GM04503 (cell line): ENCODE data around the gene PARP15.
A peak's percentile ranks its signal among the peaks of the same experiment; 100 is the strongest.
"Not testable (repeated sequence)": the region's sequence is repeated elsewhere in the genome, so short reads cannot be mapped to it uniquely, and the experiment has no call there.

Source experiments
- DNase-seq: peaks from one replicate; pipeline ENCODE4 v3.0.0-alpha.2; 2012; ENCODE audit warnings: low read depth

The PARP15 gene

DNA sequence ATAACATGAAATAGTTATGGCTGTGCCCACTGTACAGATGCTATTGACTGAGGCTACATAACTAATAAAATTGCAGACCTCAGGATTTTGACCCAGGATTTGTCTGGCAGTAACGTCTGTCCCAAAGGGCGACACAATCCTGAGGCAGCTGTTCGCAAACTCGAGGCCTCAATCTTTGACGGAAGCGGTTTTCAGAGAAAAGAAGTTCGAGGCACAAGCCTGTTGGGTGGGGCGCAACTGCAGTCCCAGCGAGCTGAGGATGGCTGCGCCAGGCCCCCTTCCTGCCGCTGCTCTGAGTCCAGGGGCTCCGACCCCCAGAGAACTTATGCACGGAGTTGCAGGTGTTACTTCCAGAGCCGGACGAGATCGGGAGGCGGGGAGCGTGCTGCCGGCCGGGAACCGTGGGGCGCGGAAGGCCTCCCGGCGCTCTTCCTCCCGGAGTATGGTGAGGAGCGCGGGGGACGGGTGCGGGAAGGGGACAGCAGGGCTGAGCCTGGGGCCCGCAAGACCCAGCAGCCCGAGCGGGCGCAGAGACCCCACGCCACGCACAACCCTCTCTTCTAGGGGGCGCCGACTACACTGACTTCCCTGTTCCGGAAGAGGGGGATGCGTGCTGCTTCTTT is at the start of gene PARP15:
TSS of gene PARP15 (plus strand) at position 242 of the 623 bp plus-strand sequence. CDS start at position 260, 18 bp downstream.
- no peak for DNase-seq

DNA sequence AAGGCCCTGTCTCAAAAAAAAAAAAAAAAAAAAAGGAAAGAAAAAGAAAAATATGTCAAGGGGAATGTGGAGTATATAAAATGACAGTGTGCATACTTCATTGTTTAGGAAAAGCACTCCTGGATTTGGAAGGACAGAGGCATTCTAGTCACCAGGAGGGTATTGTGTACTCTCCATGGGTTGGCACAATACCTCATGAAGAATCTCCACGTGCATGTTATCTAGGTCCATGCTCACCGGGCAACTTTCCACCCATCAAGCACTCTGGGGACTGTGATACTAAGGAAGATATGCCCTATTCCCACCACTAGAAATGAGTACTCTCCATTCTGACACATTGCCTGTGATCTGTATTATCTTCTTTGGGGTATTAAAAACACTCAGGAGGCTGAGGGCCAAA is 47.3 kb upstream of the PARP15 start:
- DNase-seq, result no peak

DNA sequence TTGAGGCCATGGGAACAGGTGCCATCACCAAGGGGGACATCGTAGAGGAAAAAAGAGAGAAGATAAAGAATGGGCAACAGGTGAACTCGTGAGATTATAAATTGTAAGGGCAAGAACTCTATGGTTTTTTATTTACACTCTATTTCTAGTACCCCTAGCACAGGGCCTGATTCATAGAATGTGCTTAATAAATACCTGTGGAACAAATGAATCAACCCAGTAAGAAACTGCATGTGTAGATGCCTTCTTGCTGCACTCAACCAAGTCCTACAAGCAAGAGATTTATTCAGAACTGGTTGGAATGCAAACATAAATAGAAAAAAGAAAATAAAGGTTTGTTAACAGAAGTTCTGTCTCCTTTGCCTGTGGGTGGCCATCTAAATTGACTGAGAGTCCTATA is 44.0 kb upstream of the PARP15 start:
- no peak for DNase-seq

DNA sequence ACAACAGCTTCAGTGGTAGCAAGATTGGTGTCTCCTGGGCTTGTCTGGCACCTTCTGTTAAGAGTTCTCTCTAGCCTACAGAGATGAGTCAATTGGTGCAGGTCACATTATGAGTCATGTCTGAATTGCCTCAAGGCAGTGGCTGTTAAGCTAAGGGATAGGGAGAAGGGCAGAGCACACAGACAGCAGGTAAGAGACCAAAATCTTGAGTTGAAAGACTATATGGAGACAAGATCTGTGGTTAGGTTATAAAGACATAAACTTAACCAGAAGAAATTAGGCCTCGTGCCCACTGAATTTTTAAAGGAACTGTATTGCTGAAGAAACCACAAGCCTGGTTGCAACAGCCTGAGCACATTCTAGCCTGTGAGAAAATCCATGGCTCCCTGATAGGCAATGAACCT is 43.5 kb upstream of the PARP15 start:
- no peak for DNase-seq

DNA sequence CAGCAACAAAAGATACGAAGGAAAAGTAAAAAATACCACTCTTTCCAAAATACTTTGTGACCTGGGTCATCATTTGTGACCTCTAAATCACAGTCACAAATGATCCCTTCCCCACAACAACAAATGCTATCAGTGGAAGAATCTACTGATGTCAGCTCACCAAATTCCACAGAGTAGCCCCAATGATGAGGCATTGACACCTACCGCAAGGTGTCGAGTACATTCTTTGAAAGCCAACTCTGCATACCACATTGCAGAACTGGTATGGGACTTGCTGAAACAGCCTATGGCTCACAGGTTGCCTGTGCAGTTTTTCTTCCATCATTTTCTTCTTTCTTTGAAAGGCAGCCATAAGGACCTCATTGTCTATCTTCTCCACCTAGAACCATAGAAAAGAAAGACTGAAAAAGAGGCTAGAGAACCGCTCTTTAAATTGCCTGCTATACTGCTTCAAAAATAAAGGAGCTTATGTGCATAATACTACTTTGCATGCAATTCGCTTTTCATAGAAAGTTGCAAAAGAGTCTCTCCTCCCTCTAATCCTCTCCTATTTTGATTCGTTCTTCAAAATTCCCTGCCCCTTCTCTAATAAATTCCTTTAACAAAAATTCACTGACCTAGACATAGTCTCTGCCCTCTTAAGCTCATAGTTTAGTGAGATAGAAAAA is 41.4 kb upstream of the PARP15 start:
- no peak for DNase-seq

DNA sequence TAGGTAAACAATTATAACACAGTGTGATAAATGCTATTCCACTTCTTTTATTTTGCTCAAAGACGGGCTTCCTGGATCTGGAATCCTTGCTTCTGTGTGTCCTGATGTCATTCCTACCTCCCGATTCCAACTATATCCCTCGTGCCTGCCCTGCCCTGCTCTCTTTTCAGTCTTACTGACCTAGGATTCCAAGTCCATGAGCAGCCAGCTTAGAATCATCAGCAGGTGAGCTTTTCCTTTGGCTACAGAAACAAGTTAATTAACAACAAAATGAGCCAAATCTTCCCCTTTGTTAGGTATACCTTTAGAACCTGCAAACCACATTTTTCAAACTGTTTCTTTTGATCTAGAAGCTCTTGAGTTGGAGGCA is 40.8 kb upstream of the PARP15 start:
- no peak for DNase-seq

DNA sequence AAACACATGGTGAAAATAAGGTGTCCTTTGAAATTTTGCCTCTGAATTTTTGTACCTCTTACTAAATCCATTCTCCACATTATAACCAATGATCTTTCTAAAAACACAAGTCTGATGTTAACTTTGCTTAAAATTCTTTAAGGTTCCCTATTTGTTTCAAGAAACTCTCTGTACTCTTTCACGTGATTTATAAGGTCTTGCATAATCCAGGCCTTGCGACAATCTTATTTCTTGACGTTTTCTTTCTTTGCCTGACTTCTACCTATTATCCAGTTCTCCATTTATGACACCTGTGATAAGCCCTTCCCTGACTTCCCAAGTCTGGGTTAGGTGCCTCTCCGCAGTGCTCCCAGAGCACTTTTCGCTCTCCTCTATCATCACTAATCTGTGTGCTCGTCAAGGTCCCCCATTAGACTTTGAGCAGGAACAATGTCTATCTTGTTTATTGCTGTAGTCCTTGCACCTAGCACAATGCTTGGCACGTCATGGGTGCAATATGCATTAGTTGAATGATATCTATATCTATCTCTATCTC is 38.4 kb upstream of the PARP15 start:
- DNase-seq, result no peak

DNA sequence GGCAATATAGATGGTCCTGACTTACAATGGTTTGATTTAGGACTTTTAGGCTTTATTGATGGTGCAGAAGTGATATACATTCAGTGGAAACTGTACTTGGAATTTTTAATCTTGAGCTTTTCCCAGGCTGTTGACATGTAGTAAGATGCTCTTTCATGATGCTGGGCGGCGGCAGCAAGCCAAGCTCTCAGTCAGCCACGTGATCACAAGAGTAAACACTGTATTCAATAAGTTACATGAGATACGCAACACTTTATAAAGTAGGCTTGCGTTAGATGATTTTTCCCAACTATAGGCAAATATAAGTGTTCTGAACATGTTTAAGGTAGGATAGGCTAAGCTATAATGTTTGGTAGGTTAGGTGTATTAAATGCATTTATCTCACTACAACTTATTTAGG is 31.3 kb upstream of the PARP15 start:
- no peak for DNase-seq

DNA sequence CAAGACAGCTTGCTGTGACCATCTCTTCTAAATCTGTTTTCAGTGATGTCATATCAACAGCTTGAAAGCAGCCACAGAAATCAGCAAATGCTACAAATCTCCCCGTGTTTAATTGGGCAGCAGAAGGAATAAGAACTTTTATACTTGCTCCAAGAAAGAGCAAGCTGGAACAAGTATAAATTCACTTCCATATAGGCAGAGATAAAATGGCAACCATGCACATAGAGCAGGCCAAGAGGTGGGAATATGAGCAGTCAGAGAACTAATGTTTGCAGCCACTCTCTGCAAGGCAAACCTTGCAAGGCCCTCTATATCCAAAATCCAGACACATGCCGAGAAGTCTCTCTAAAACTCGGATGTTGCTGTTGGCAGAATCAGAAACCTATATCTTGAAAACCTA is 29.4 kb upstream of the PARP15 start:
- no peak for DNase-seq

DNA sequence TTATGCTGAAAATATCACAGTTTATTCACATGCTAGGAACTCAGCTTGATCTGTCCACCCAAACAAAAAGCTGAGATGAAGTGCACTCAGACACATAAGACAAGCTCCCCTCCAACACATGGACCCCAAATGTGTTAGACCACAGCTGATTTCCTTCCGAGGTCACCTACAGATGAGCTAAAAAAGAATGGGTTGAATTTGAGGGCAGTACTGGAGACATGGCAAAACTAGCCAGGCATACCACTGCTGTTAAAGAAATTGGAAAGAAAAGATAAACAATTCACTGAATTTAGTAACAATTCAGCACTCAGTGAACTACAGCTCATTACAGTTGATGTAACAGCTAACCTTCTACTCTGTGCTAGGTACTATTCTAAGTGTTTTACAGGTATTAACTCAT is 28.8 kb upstream of the PARP15 start:
- no peak for DNase-seq

DNA sequence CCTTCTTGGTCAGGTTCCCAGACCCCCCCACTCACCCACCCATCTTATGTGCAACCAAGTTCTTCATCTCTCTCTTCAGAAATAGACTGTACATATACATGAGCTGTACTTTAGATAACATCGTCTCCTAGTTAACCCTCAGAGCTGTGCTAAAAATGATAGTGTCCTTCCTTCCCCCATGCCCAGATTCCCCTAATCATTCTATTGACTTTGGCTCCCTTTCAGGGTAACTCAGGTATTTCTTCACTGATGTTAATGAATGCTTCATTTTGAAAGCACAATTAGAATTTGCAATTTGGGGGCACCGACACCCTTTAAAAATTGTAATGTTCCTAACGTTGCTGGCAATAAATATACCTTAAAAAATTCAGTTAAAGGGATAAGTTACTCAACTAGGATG is 24.3 kb upstream of the PARP15 start:
- no peak for DNase-seq

DNA sequence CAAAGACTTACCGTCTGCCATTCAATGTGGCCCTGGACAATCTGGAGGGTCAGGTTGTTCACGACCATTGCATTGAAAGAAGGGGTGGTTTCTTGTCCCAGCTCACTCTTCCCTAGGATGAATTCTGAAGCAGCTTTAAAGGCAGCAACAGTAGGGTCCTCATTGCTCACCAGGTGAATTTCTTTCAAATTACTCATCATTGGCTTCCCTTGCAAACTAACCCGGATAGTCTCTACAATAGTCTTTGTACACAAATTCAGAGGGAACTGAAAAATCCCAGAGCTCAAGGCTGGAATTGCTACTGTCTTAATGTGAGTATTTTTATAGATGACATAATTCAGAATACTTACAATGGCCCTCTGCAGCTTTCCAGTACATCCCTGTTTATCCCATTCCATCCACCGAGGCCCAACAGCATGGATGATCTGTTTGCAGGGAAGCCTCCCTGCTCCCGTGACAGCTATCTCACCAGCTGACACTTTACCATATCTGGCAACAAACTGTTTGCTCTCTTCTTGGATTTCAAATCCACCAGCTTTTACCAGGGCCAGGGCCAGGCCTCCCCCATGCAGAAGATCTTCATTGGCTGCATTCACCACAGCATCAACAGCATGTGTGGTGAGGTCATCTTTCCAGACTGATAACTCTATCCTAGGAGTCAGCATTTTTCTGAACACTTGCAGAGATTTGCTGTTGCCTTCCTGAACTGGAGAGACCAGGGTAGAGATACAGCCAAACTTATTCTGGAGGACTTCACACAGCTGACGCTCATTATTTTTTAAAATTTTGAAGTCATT is 22.0 kb upstream of the PARP15 start:
- DNase-seq, result no peak

DNA sequence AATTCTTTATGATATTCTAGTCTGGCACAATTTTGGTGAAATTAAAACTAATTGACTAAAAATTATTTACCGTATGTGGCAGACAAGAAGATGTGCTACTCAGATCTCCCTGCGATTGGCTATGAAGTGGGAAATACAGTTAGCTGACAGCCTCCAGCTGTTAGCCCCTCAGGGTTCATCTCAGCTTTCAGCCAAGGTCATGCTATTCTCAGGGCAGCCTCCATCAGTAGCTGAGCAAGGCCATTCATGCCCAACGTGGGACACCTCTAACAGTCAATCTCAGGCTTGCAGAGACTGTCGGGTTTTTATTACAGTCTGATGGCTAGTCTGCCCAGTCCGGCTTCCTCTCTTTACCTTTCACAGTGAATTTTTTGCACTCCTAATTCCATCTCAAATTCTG is 20.1 kb upstream of the PARP15 start:
- no peak for DNase-seq

DNA sequence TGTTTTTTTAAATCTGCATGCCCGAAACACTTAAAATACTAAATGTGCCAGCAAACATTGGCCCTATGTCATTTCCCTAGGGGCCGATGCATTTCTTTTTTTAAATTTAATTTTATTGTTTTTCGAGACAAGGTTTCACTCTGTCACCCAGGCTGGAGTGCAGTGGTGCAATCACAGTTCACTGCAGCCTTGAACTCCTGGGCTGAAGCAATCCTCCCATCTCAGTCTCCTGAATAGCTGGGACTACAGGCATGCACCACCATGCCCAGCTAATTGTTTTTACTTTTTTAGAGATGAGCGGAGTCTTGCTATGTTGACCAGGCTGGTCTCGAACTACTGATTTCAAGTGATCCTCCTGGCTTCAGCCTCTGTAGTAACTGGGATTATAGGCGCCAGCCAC is 18.8 kb upstream of the PARP15 start:
- DNase-seq, result no peak

DNA sequence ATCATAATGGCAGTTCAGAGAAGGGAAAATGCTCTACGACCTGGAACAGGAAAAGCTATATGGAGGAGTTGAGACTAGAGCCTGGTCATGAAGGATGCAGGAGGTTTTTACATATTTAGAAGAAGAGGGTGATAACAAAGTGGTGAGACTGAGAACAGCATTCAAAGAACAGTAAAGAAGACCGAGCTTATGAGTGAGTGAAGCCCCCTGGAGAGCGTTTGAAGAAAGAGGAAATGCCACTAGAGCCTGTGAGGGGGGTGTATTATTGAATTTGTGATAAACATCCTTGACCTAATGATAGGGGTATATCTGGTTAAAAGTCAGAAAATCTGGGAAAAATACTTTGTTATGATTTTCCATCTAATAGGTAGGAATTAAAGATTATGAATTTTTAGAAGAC is 17.5 kb upstream of the PARP15 start:
- no peak for DNase-seq

DNA sequence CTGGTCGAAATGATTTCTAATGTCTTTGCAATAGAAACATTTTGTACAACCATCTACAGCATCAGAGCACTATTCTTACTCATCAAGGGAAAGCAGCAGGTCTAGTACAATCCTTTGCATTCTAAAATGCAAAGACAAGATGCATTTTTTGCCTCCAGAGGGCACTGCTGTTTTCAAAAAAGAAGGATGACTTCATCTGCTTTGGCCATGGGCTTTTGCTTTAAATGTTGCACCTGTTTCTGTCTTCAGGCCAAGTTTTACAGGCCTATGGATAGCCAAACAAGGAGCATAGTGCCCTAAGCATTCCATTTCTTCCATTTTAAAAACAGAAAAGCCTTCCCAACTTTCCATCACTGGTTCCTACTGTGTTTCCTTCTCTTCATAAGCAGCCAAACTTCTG is 16.8 kb upstream of the PARP15 start:
- DNase-seq, result no peak

DNA sequence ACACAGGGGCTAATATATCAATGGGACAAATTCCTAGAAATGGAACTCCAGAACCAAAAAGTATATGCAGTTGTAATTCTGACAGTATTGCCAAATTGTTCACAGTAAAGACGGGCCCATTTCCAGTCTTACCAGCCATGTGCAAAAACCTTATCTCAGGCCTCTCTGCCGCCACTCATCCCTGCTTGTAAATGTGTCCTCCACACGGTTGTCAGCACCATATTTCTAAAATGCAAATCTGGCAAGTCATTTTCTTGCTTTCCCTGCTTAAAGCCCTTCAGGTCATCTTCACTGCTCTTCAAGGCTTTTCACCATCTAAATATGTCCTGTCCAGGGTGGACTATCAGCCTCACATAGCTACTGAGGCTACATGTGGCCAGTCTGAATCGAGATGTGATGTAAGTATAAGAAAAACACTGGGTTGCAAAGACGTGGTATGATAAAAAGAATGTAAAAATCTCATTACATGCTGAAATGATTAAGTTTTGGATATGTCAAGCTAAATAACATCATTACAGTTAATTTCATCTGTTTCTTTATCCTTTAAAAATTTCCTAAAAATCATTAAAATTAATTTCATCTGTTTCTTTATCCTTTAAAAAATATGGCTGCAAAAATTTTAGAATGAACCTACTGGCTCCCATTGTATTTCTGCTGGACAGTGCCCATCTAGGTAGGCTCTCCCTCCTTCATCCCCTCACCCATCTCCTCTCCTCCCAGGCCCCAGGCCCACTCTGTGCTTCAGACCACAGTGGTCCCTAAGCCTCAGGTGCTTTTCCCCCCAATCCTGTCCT is 14.3 kb upstream of the PARP15 start:
- DNase-seq, result no peak

DNA sequence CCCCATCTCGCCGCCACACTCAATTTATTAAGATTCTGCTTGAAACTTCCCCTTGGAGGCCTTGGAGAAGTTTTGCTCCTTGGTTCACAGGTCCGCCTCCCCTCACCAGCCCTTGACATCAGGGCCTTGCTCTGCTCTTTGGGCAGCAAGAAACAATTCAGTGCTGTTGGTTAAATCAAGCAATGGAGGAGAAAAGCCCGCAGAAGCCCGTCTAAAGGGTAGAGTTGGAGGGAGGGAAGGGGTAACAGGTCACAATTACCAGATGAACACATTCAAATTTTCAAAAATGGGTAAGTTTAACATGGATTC is 13.8 kb upstream of the PARP15 start:
- no peak for DNase-seq

DNA sequence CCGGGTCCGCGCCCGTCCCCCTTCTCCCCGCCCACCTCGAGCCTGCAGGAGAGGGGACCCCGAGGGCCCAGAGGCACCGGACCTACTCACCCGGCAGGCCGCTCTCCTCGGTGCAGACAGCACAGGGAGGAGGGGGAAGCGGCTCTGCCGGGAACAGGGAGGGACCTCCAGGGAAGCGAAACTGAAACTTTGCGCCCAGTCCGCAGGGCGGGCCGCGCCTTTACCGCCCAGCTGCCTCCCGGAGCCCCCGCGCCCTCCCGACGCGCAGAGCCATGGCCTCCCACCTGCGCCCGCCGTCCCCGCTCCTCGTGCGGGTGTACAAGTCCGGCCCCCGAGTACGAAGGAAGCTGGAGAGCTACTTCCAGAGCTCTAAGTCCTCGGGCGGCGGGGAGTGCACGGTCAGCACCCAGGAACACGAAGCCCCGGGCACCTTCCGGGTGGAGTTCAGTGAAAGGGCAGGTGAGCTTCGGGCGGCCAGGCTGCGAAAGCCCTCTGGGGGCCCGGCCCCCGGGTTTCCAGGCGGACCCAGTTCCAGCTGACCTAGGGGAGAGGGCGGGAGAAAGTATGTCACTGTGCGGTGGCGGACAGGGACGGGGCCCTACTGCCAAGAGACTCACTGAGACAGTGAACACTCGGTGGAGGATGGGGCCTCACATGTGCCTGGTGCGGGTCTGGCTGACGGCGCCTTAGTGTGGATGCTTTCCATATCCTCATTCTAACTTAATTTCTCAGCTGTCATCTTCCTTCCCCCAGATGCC is 13.1 kb upstream of the PARP15 start, which contains the start of the genes DTX3L and PARP9:
TSS of gene DTX3L (plus strand) at position 184 of the 758 bp plus-strand sequence. CDS start at position 273, 89 bp downstream.
TSS of gene PARP9 (minus strand) at position 146 of the 758 bp plus-strand sequence. CDS start 4,680 bp downstream, outside the sequence.
- DNase-seq, result peak; percentile 22

DNA sequence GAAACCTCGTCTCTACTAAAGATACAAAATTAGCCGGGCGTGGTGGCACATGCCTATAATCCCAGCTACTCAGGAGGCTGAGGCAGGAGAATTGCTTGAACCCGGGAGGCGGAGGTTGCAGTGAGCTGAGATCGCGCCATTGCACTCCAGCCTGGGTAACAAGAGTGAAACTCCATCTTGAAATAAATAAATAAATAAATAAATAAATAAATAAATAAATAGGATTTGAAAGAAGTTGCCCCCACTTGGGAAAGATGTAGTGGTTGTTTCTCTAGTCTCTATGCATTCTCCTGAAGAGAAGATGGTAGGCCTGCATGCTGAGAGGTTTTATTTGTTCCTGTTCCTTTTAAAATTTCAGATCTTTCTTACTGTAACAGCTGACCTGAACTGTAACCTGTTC is 9.3 kb upstream of the PARP15 start:
- DNase-seq, result not testable (repeated sequence)

DNA sequence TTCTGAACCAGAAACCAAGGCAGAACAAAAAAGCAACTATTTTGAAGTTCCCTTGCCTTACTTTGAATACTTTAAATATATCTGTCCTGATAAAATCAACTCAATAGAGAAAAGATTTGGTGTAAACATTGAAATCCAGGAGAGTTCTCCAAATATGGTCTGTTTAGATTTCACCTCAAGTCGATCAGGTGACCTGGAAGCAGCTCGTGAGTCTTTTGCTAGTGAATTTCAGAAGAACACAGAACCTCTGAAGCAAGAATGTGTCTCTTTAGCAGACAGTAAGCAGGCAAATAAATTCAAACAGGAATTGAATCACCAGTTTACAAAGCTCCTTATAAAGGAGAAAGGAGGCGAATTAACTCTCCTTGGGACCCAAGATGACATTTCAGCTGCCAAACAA is 8.7 kb upstream of the PARP15 start:
- DNase-seq, result no peak
